ENCODE data around the gene TBPL1. TPM values are rescaled to one million over a fixed set of nuclear protein-coding genes. Genes with fewer than 3 reads are reported as not detected.

TBPL1 gene
- total and polyA plus RNA-seq, 12 donors, result 5.1 to 21.0 (median 16.8) TPM

DNA sequence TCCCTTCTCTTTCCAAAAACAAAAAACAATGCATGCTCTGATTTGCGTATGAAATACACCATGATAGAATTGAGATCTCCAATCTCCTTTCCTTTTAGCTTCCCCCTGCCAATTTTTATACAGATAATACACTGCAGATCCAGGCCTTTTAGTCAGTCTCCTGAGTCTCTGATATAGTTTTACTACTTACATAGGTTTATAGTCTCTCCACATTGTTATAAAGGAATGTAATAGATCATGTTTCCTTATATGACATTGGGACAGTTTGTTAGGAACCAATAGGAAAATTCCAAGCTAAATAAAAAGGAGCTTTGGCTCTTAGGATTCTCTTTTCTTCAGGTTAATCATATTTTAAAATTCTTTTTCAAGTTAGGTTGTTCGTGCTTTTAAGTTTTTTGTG lies 36.5 kb downstream of the TBPL1 start:
- intact Hi-C loops (cut with DNase I), result no loop called here
- Histone ChIP-seq H3K4me1 (replicated peaks in 1 of 2) (no peaks in the 10 kb centered on the region), H3K36me3 (replicated peaks in 1 of 2) (peaks cover 0 to 12% of the 10 kb centered on the region in 2 donors), H3K27me3 (no peaks in the 10 kb centered on the region), H3K9me3 (replicated peaks in 1 of 3) (no peaks in the 10 kb centered on the region), H3K27ac (no peak overlapping the region), H3K4me3 (no peak overlapping the region)
- no peak for DNase-seq
- WGBS, 4 donors, result 91 to 97% (median 92%) methylated on average over 2 of the region's 2 CpGs
- TF ChIP-seq POLR2A (IDR thresholded peaks at IDR 0.05), result no peak
- TF ChIP-seq, protein P1, sequence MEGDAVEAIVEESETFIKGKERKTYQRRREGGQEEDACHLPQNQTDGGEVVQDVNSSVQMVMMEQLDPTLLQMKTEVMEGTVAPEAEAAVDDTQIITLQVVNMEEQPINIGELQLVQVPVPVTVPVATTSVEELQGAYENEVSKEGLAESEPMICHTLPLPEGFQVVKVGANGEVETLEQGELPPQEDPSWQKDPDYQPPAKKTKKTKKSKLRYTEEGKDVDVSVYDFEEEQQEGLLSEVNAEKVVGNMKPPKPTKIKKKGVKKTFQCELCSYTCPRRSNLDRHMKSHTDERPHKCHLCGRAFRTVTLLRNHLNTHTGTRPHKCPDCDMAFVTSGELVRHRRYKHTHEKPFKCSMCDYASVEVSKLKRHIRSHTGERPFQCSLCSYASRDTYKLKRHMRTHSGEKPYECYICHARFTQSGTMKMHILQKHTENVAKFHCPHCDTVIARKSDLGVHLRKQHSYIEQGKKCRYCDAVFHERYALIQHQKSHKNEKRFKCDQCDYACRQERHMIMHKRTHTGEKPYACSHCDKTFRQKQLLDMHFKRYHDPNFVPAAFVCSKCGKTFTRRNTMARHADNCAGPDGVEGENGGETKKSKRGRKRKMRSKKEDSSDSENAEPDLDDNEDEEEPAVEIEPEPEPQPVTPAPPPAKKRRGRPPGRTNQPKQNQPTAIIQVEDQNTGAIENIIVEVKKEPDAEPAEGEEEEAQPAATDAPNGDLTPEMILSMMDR (IDR thresholded peaks at IDR 0.05), result no peak

DNA sequence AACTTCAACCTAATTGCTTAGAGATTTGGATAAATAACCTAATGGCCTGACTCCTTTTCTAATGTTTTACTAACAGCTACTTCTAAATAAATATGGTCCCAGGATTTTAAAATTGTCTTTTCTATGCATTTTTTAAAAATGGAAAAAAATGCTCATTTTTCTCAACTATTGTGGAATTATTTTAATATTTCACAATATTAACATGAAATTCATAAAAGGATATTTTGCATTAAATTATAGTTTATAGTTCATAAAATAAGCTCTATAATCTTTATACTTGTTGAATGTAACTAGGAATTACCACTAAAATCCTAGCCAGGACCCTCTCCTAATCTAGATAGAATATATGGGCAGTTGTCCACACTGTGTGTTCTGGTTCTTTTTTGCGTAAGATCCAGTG lies 37.3 kb downstream of the TBPL1 start:
- TF ChIP-seq POLR2A (IDR thresholded peaks at IDR 0.05), result no peak
- TF ChIP-seq, protein P1 (IDR thresholded peaks at IDR 0.05), result no peak
- no peak for DNase-seq
- Histone ChIP-seq H3K4me3 (no peak overlapping the region), H3K9me3 (replicated peaks in 1 of 3) (no peaks in the 10 kb centered on the region), H3K4me1 (replicated peaks in 1 of 2) (no peaks in the 10 kb centered on the region), H3K27ac (no peak overlapping the region), H3K27me3 (no peaks in the 10 kb centered on the region), H3K36me3 (replicated peaks in 1 of 2) (peaks cover 0 to 8% of the 10 kb centered on the region in 2 donors)
- WGBS, 4 donors, result 100% methylated on average over 1 of the region's 1 CpG
- intact Hi-C loops (cut with DNase I), result no loop called here

DNA sequence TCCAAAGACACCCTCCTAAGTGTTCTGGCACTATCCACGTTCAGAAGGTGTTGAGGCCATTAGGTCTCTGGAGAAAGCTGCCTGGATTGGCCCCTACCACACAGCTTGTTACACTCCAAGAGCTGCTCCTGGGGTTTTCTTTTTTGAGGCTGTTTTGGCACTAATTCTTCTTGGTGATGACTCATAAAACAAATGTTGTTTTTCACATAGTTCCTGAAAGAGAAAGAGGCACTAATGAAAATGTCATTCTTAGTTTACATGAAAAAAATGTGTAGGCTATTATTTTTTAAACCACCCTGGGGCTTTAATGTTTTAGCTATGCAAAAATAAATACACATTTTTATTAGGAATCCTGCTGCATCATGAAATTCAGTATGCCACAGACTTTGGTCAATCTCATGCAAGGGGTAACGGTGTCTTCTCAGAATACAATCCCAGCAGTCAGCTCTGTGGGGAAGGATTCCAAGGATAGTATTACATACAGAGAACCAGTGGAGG lies 38.1 kb downstream of the TBPL1 start:
- H3K27ac ChIP-seq, result no peak overlapping the region
- intact Hi-C loops (cut with DNase I), result no loop called here
- WGBS, 4 donors, result 77 to 96% (median 82%) methylated on average over 2 of the region's 2 CpGs

DNA sequence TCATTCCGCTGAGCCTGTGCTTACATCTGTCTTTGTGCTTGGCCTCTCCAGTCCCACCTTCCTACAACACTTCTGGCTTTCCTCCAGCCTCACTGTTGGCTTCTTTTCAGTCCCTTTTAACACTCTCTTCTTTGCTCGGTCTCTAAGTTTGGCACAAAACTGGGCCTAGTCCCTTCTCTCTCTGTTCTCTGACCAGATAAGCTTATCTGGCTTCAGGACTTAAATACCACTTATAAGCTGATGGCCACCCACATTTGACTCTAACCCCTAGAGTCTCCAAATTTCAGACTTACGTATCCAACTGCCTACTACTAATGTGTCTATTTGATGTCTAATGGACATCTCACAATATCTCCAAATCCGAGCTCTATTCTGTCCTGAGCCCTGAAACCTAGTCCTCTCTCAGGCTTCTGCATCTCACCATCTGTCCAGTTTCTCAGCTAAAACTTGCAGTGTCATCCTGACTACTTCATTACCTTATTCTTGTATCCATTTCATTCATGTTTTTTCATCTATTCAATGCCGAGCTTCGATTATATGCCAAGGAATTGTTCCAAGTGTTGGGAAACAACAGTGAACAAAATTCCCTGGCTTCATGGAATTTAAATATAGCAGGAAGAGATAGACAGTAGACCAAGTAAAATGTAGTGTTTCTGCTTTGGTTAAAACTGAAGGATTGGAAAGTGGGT lies 40.1 kb downstream of the TBPL1 start:
- H3K27ac ChIP-seq, result no peak overlapping the region

More for the DNA sequence above, 38.1 kb downstream of the TBPL1 start:
- H3K36me3 ChIP-seq (replicated peaks in 1 of 2), result peaks cover 0 to 8% of the 10 kb centered on the region in 2 donors
- H3K4me3 ChIP-seq, result no peak overlapping the region
- H3K9me3 ChIP-seq (replicated peaks in 1 of 3), result no peaks in the 10 kb centered on the region
- H3K27me3 ChIP-seq, result no peaks in the 10 kb centered on the region
- TF ChIP-seq, protein P1 (IDR thresholded peaks at IDR 0.05), result no peak
- no peak for TF ChIP-seq POLR2A (IDR thresholded peaks at IDR 0.05)
- no peak for DNase-seq
- H3K4me1 ChIP-seq (replicated peaks in 1 of 2), result no peaks in the 10 kb centered on the region

More for the DNA sequence above, 40.1 kb downstream of the TBPL1 start:
- no peak for DNase-seq
- TF ChIP-seq, protein P1 (IDR thresholded peaks at IDR 0.05), result no peak
- no peak for TF ChIP-seq POLR2A (IDR thresholded peaks at IDR 0.05)
- WGBS, 4 donors, result 83 to 91% (median 86%) methylated on average over 6 of the region's 6 CpGs
- Histone ChIP-seq H3K4me3 (no peak overlapping the region), H3K9me3 (replicated peaks in 1 of 3) (no peaks in the 10 kb centered on the region), H3K36me3 (replicated peaks in 1 of 2) (no peaks in the 10 kb centered on the region), H3K4me1 (replicated peaks in 1 of 2) (no peaks in the 10 kb centered on the region), H3K27me3 (no peaks in the 10 kb centered on the region)
- intact Hi-C loops (cut with DNase I), result no loop called here

Measured in adrenal gland (tissue), 12 donors.